ENCODE measurements around the gene ACYP2. TPM values are rescaled to one million over a fixed set of nuclear protein-coding genes. Genes with fewer than 3 reads are reported as not detected.

Gene ACYP2
- total RNA-seq, 3 donors from 2014 or later: 19.3 to 39.2 (median 27.8) TPM

DNA sequence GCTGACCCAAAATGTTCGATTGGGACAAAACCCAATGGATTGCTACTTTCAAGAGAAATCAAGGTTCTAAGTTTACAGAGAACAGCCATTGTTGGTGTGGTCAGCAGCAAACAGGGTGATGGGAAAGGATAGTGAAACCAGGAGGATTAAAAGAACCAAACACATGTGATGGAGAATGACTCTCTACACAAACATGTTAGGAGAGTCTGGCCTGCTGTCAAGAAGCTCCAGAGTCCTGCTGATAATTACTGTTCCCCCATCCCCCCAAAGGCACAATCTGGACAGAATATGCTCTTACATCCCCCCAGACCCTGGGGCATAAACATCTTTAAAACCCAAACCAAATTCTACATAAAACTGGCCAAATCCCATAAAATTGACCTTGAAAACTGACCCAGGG is 32.0 kb upstream of the ACYP2 start:
- intact Hi-C loops (cut with DNase I; ENCODE audit: low total_unique reads): no loop called here

DNA sequence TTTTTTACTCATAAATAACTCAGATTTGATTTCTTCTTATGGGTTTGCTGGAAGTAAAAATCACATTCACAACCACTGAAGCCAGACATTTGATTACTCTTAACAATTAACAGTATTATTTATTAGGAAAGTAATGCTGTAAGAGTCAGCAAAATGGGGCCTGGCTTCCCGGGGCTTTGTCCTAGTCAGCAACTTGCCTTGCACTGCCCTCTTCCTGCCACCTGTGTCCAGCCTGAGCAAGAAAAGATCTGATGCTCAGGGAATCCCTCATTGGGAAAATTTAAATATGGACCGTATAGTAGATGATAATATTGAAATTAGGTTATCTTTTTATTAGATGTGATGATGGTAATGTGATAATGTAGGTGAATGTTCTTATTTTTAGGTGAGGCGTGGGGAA is 30.8 kb upstream of the ACYP2 start:
- Histone ChIP-seq H3K27me3 (no peaks in the 10 kb centered on the region), H3K27ac (no peak overlapping the region), H3K4me1 (no peaks in the 10 kb centered on the region), H3K9me3 (no peaks in the 10 kb centered on the region), H3K4me3 (no peak overlapping the region), H3K36me3 (no peaks in the 10 kb centered on the region)
- intact Hi-C loops (cut with DNase I; ENCODE audit: low total_unique reads): no loop called here
- TF ChIP-seq, protein P1, sequence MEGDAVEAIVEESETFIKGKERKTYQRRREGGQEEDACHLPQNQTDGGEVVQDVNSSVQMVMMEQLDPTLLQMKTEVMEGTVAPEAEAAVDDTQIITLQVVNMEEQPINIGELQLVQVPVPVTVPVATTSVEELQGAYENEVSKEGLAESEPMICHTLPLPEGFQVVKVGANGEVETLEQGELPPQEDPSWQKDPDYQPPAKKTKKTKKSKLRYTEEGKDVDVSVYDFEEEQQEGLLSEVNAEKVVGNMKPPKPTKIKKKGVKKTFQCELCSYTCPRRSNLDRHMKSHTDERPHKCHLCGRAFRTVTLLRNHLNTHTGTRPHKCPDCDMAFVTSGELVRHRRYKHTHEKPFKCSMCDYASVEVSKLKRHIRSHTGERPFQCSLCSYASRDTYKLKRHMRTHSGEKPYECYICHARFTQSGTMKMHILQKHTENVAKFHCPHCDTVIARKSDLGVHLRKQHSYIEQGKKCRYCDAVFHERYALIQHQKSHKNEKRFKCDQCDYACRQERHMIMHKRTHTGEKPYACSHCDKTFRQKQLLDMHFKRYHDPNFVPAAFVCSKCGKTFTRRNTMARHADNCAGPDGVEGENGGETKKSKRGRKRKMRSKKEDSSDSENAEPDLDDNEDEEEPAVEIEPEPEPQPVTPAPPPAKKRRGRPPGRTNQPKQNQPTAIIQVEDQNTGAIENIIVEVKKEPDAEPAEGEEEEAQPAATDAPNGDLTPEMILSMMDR (IDR thresholded peaks at IDR 0.05): no peak
- TF ChIP-seq POLR2A (IDR thresholded peaks at IDR 0.05): no peak
- TF ChIP-seq POLR2AphosphoS5 (IDR thresholded peaks at IDR 0.05): no peak
- DNase-seq (ENCODE audit: low spot score in 2 of 2): no peak

More for the DNA sequence above, 32.0 kb upstream of the ACYP2 start:
- Histone ChIP-seq H3K9me3 (no peaks in the 10 kb centered on the region), H3K4me3 (no peak overlapping the region), H3K27me3 (no peaks in the 10 kb centered on the region), H3K27ac (no peak overlapping the region), H3K36me3 (no peaks in the 10 kb centered on the region), H3K4me1 (no peaks in the 10 kb centered on the region)
- no peak for DNase-seq (ENCODE audit: low spot score in 2 of 2)
- TF ChIP-seq POLR2A (IDR thresholded peaks at IDR 0.05): no peak
- TF ChIP-seq, protein P1 (IDR thresholded peaks at IDR 0.05): no peak

DNA sequence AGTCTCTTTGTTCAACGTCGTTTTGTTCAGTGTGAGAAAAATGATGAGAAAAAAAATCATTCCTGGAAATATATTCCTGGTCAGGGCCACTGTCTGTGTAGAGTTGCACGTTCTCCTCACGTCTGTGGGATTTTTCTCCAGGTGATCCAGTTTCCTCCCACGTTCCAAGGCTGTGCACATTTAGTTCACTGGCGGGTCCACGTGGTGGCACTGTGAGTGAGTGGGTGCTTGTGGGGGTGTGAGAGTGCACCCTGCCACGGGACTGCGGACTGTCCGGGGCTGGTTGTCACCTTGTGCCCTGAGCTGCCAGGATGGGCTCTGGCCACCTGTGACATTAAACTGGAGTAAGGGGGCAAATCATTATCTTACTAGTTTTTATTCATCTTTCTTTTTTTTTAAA is 30.3 kb upstream of the ACYP2 start:
- intact Hi-C loops (cut with DNase I; ENCODE audit: low total_unique reads): no loop called here
- H3K27me3 ChIP-seq: no peaks in the 10 kb centered on the region
- H3K27ac ChIP-seq: no peak overlapping the region
- no peak overlapping the region for H3K4me3 ChIP-seq
- H3K36me3 ChIP-seq: no peaks in the 10 kb centered on the region
- TF ChIP-seq, protein P1 (IDR thresholded peaks at IDR 0.05): no peak
- TF ChIP-seq POLR2AphosphoS5 (IDR thresholded peaks at IDR 0.05): no peak
- no peak for DNase-seq (ENCODE audit: low spot score in 2 of 2)
- no peaks in the 10 kb centered on the region for H3K9me3 ChIP-seq
- H3K4me1 ChIP-seq: no peaks in the 10 kb centered on the region

DNA sequence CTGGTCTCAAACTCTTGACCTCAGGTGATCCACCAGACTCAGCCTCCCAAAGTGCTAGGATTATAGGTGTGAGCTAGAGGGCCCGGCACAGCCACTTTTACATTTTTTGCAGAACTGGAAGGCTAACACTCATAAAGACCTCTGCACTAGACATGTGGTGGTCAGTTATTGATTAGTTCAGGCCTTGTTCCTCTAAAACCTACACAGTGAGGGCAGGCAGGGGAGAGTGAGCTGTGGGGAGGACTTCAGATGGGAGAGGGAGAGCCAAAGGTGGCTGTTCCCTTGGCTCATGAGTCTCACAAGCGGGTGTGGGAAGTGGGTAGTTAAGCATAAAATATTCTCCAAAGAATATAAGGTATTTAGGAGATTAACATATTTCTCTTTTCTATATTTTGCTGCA is 29.3 kb upstream of the ACYP2 start:
- no peak for DNase-seq (ENCODE audit: low spot score in 2 of 2)
- intact Hi-C loops (cut with DNase I; ENCODE audit: low total_unique reads): no loop called here

DNA sequence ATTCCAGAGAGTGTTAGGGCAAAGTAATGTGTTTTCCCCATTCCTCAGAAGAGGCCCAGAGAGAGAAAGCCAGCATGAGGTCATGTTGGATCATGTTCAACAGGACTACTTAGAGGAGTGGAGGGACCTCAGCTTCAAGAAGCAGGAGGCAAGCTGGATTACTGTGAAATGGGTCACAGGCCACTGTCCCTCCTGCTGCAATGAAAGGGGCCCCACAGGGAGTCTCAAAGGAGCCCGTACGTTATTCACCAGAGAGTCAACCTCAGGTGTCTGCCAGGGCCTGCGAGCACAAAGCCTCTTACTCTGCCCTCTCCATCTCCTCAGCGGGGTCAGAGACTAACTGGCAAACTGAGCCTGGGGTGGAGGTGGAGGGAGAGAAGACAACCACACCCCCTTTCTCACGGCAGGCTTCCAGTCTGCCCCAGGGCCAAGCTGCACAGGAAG is 27.2 kb upstream of the ACYP2 start:
- intact Hi-C loops (cut with DNase I; ENCODE audit: low total_unique reads): no loop called here
- TF ChIP-seq POLR2AphosphoS5 (IDR thresholded peaks at IDR 0.05) (no peak), POLR2A (IDR thresholded peaks at IDR 0.05) (no peak)
- TF ChIP-seq, protein P1 (IDR thresholded peaks at IDR 0.05): no peak
- H3K27me3 ChIP-seq: no peaks in the 10 kb centered on the region
- no peaks in the 10 kb centered on the region for H3K4me1 ChIP-seq
- H3K36me3 ChIP-seq: no peaks in the 10 kb centered on the region
- no peak overlapping the region for H3K4me3 ChIP-seq
- H3K27ac ChIP-seq: no peak overlapping the region
- no peak for DNase-seq (ENCODE audit: low spot score in 2 of 2)
- no peaks in the 10 kb centered on the region for H3K9me3 ChIP-seq

More for the DNA sequence above, 29.3 kb upstream of the ACYP2 start:
- Histone ChIP-seq H3K27me3 (no peaks in the 10 kb centered on the region), H3K36me3 (no peaks in the 10 kb centered on the region), H3K4me3 (no peak overlapping the region), H3K9me3 (no peaks in the 10 kb centered on the region), H3K4me1 (no peaks in the 10 kb centered on the region), H3K27ac (no peak overlapping the region)
- no peak for TF ChIP-seq POLR2AphosphoS5 (IDR thresholded peaks at IDR 0.05)
- no peak for TF ChIP-seq POLR2A (IDR thresholded peaks at IDR 0.05)
- TF ChIP-seq, protein P1 (IDR thresholded peaks at IDR 0.05): no peak
